Ovary (tissue), 9 donors: ENCODE data around the gene RBM5. TPM values are rescaled to one million over a fixed set of nuclear protein-coding genes. Genes with fewer than 3 reads are reported as not detected.
A peak's percentile ranks its signal among the peaks of the same experiment; 100 is the strongest.

Experiments used
- DNase-seq, 5 donors: peaks; one replicate each; pipeline ENCODE4 v3.0.0-alpha.2; 2019 to 2020
- H3K27ac ChIP-seq, 2 donors: fragments of 200-600 bp; one replicate each; pipeline versions ENCODE4 v1.5.1 to v1.8.0; 2019 to 2022
- H3K27me3 ChIP-seq: fragments of 200-600 bp; one replicate; pipeline ENCODE4 v1.8.0; 2022
- H3K36me3 ChIP-seq: fragments of 200-600 bp; sonication (generic); one replicate; pipeline ENCODE4 v1.5.1; 2019
- H3K4me1 ChIP-seq: one replicate; pipeline ENCODE4 v1.8.1; 2013; ENCODE audit warnings: mild to moderate bottlenecking, moderate library complexity; ENCODE audit not compliant: insufficient read depth
- H3K4me3 ChIP-seq: fragments of 200-600 bp; sonication (generic); one replicate; pipeline ENCODE4 v1.5.1; 2017
- H3K9me3 ChIP-seq, 2 donors: fragments of 200-600 bp in 1 of 2; sonication (generic) in 1 of 2; one replicate each; pipeline versions ENCODE4 v1.5.1 to v1.8.1; 2013 to 2019; ENCODE audit warnings: mild to moderate bottlenecking in 1 of 2, moderate library complexity in 1 of 2
- CTCF ChIP-seq, 3 donors: fragments of 450-650 bp in 2 of 3; fragments of 200-600 bp in 1 of 3; IDR thresholded peaks; one replicate each; pipeline versions ENCODE4 v1.5.1 to v1.8.0; 2016 to 2022; ENCODE audit warnings: antibody characterized with exemption in 3 of 3, mild to moderate bottlenecking in 1 of 3
- EP300 ChIP-seq: sonication (generic); formaldehyde crosslinking; IDR thresholded peaks from one replicate; pipeline ENCODE4 v1.6.1; 2017; ENCODE audit warnings: antibody characterized with exemption
- POLR2A ChIP-seq: fragments of 450-650 bp; IDR thresholded peaks from one replicate; pipeline ENCODE4 v1.6.1; 2017; ENCODE audit warnings: antibody characterized with exemption, mild to moderate bottlenecking, moderate library complexity
- WGBS, 3 donors: extraction: QIAGEN DNeasy Blood & Tissue Kit in 1 of 3; methylation state at CpG; one replicate each; pipeline versions ENCODE4 v1.1.5 to v1.1.7; 2013 to 2017; 5-methylcytosine and 5-hydroxymethylcytosine counted together
- intact Hi-C, 4 donors: fragments of 100-400 bp; cut with DNase I; formaldehyde crosslinking; loops; one replicate each; pipeline versions ENCODE4 v1.11.0 to v1.15.1; 2022 to 2023
- polyA plus RNA-seq, 2 donors: library from polyadenylated mRNA; stranded (reverse); fragments of 200-250 nt in 1 of 2; fragments of 350-450 nt in 1 of 2; fragmentation: Illumina TruSeq in 1 of 2; extraction: RNeasy Lipid Tissue Mini Kit (QIAGEN cat#74804) in 1 of 2; gene quantifications; one replicate each; pipeline ENCODE4 v1.2.3, GENCODE V29; 2013 to 2014
- total RNA-seq, 7 donors: library from RNA; depleted of rRNA in 2 of 7; stranded (reverse); fragments of >200 nt in 2 of 7; fragmentation: NEBNext Ultra II Directional in 3 of 7; extraction: Animal tissue kit (Norgen Biotek cat#: 25700) in 3 of 7; gene quantifications; one replicate each; pipeline versions ENCODE4 v1.1.0 to v1.2.4, GENCODE V29; 2016 to 2023
- donor health status: DM: no; HTN: no; CAD: no; lungs with moderate emphysema.
- donor health status: DM: no; HTN: no; CAD: no.
- donor health status: Bipolar disorder and iron deficiency.
- donor health status: DM: yes; HTN: yes; CAD: no.
- donor health status: DM: no; HTN: no; CAD: no.
- donor health status: DM: yes; HTN: yes; CAD: no.

Gene RBM5
- total and polyA plus RNA-seq, 9 donors, result 123 to 207 (median 165) TPM

DNA sequence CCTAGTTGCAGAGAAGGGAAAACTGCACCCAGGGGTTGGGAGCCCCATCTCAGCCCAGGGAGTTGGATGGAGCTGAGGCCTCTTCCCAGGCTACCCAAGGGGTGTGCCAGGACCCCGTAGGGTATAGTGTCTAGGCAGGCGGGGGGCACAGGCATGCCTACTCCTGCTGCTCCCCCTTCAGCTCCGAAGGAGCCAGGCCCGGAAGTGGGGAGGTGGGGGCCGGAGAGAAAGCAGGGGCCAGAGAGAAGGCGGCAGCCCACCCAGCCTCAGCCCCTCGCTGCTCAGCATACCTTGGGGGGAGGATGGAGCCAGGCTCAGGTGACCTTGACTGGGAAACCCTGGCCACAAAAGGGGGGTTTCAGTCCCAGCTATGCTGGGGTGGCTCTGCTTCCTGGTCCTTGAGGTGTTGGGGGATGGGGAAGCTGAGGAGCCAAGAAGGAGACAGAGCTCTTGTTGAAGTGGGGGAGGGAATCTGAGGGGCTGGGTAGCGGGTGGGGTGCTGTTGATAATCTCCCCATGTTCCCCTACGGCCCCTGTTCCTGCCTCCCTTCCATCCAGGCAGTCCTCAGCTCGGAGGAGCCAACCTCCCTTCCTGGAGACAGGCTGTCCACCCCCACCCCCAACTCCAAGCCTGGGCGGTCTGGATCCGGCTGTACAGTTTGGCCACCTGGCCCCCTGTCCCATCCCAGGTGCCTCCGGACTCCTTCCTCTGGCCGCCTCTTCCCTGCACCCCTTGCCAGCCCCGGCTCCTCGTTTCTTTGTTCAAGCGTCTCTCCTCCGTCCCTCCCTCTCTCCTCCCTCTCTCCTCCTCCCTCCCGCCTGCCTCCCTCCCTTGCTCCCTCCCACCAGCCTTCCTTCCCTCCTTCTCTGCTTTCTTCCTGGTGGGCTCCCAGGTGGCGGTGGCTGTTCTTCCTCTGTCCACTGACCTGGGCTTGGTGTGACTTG, 68.1 kb downstream of the RBM5 start:
- intact Hi-C loops, result no loop called here
- peaks cover 7% of the 10 kb centered on the region for H3K4me1 ChIP-seq
- H3K27me3 ChIP-seq, result no peaks in the 10 kb centered on the region
- no peak for DNase-seq
- no peaks in the 10 kb centered on the region for H3K9me3 ChIP-seq
- 25 to 27% (median 26%) methylated on average over 20 of the region's 20 CpGs for WGBS, 3 donors
- TF ChIP-seq EP300, result no peak
- TF ChIP-seq POLR2A, result no peak
- TF ChIP-seq CTCF (IDR thresholded peaks at IDR 0.05), result no peak
- H3K27ac ChIP-seq, result no peak overlapping the region
- no peaks in the 10 kb centered on the region for H3K36me3 ChIP-seq
- peak overlapping the region; percentile 22 for H3K4me3 ChIP-seq

- Histone ChIP-seq H3K9me3 (no peaks in the 10 kb centered on the region), H3K4me1 (peaks cover 7% of the 10 kb centered on the region), H3K36me3 (no peaks in the 10 kb centered on the region), H3K27me3 (no peaks in the 10 kb centered on the region), H3K27ac (no peak overlapping the region), H3K4me3 (no peak overlapping the region)
- TF ChIP-seq CTCF (IDR thresholded peaks at IDR 0.05), result no peak
- no peak for TF ChIP-seq POLR2A
- TF ChIP-seq EP300, result no peak
- no peak for DNase-seq
- 79 to 86% (median 85%) methylated on average over 12 of the region's 12 CpGs for WGBS, 3 donors
- intact Hi-C loops, result no loop called here
These were observed 69.3 kb downstream of the RBM5 start for GRCh38 chr3:50157827-50158529.

DNA sequence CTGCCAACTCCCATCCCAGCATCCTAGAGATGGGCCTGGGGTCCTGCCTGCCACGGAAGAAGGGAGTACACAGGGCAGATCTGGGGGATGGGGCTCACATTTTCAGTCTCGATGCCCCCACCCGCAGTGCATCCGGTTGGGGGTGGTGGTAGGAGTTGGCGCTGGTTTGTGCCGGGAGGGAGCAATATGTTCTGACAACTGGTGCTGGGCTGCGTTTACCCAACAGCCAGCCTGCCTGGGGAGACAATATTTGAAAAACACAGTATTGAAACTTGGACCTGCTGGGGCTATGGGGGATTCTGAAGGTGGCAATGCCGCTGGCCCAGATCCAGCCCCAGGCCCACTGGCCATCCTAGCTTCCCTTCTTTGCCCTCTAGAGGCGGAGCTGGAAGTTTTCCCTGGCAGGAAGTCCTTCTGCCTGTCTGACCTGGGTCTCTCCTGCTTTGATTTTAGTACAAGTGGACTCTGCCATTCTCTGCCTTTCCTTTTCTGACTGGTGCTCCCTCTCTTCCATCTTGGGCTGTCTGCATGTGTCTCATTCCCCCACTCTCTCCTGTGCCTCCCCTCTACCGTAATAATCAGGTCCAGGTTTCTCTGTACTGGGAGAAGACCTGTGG, 69.9 kb downstream of the RBM5 start:
- Histone ChIP-seq H3K9me3 (no peaks in the 10 kb centered on the region), H3K27ac (no peak overlapping the region), H3K4me1 (peaks cover 9% of the 10 kb centered on the region), H3K36me3 (no peaks in the 10 kb centered on the region), H3K4me3 (no peak overlapping the region), H3K27me3 (no peaks in the 10 kb centered on the region)
- WGBS, 3 donors, result 76 to 77% (median 76%) methylated on average over 10 of the region's 10 CpGs
- intact Hi-C loops, result no loop called here
- DNase-seq, result no peak
- TF ChIP-seq POLR2A, result no peak
- TF ChIP-seq EP300, result no peak
- no peak for TF ChIP-seq CTCF (IDR thresholded peaks at IDR 0.05)

DNA sequence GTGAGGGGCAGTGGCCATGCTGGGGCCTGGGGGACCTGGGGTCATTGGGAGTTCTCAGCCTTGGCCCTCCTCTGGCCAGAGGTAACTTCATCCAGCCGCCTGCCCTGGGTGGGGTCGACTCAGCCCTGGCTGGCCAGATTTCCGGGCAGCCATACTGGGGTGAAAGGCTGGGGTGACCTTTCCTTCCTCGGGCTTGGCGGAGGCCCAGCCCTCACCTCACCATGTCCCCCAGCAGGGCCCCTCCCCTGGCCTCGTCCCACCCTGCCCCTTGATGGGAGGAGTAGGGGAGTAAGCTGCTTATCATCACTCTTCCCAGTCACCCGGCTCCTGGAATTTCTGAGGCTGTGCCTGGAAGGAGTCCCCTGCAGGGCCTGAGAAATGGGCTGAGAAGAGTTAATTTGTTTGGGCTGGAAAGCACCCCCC, 71.9 kb downstream of the RBM5 start:
- Histone ChIP-seq H3K9me3 (no peaks in the 10 kb centered on the region), H3K4me3 (no peak overlapping the region), H3K27me3 (no peaks in the 10 kb centered on the region), H3K27ac (no peak overlapping the region), H3K36me3 (no peaks in the 10 kb centered on the region), H3K4me1 (peaks cover 12% of the 10 kb centered on the region)
- TF ChIP-seq EP300, result no peak
- no peak for TF ChIP-seq CTCF (IDR thresholded peaks at IDR 0.05)
- no peak for TF ChIP-seq POLR2A
- DNase-seq, result peak in 2 of 5 donors; percentile 36 to 61
- WGBS, 3 donors, result 27 to 41% (median 27%) methylated on average over 3 to 7 of the region's 7 CpGs
- intact Hi-C loops, result no loop called here
